Stomach (tissue), 4 donors: Measurements from ENCODE around the gene TTC3.

Experiments
- CTCF ChIP-seq, 7 experiments: fragments of 450-650 bp in 4 of 7; fragments of 200-600 bp in 3 of 7; sonication (generic) in 3 of 7; IDR thresholded peaks; one replicate each; pipeline ENCODE4 v1.5.1; 2016 to 2019; ENCODE audit warnings: antibody characterized with exemption in 7 of 7, control low read depth in 2 of 7, mild to moderate bottlenecking in 1 of 7
- POLR2A ChIP-seq, 4 donors: fragments of 450-650 bp; IDR thresholded peaks; one replicate each; pipeline ENCODE4 v1.6.1; 2016; ENCODE audit warnings: antibody characterized with exemption in 4 of 4, control low read depth in 2 of 4, mild to moderate bottlenecking in 1 of 4, moderate library complexity in 1 of 4

- peak in 2 of 7 experiments; percentile 12 to 21 for TF ChIP-seq CTCF (IDR thresholded peaks at IDR 0.05)
- no peak for TF ChIP-seq POLR2A (IDR thresholded peaks at IDR 0.05)
Measured at GRCh38 chr21:37079211-37079824, 6.3 kb downstream of the TTC3 start.
